Tibial nerve (tissue), 3 donors: ENCODE measurements around the gene ARID5B.

Experiments used
- POLR2A ChIP-seq, 2 donors: fragments of 450-650 bp; IDR thresholded peaks; one replicate each; pipeline ENCODE4 v1.6.1; 2017; ENCODE audit warnings: antibody characterized with exemption in 2 of 2, mild to moderate bottlenecking in 2 of 2, moderate library complexity in 2 of 2
- TF ChIP-seq, protein P1 (sequence below), 5 experiments: fragments of 200-600 bp in 3 of 5; fragments of 450-650 bp in 2 of 5; sonication (generic) in 3 of 5; IDR thresholded peaks; one replicate each; pipeline ENCODE4 v1.5.1; 2016 to 2019; ENCODE audit warnings: antibody characterized with exemption in 5 of 5, mild to moderate bottlenecking in 3 of 5, moderate library complexity in 2 of 5

- TF ChIP-seq POLR2A (IDR thresholded peaks at IDR 0.05), result no peak
- TF ChIP-seq, protein P1, sequence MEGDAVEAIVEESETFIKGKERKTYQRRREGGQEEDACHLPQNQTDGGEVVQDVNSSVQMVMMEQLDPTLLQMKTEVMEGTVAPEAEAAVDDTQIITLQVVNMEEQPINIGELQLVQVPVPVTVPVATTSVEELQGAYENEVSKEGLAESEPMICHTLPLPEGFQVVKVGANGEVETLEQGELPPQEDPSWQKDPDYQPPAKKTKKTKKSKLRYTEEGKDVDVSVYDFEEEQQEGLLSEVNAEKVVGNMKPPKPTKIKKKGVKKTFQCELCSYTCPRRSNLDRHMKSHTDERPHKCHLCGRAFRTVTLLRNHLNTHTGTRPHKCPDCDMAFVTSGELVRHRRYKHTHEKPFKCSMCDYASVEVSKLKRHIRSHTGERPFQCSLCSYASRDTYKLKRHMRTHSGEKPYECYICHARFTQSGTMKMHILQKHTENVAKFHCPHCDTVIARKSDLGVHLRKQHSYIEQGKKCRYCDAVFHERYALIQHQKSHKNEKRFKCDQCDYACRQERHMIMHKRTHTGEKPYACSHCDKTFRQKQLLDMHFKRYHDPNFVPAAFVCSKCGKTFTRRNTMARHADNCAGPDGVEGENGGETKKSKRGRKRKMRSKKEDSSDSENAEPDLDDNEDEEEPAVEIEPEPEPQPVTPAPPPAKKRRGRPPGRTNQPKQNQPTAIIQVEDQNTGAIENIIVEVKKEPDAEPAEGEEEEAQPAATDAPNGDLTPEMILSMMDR (IDR thresholded peaks at IDR 0.05), result no peak
Measured at GRCh38 chr10:61910226-61910805, 8.8 kb downstream of the ARID5B start.
